ENCODE data around the gene AQP12A.

DNA sequence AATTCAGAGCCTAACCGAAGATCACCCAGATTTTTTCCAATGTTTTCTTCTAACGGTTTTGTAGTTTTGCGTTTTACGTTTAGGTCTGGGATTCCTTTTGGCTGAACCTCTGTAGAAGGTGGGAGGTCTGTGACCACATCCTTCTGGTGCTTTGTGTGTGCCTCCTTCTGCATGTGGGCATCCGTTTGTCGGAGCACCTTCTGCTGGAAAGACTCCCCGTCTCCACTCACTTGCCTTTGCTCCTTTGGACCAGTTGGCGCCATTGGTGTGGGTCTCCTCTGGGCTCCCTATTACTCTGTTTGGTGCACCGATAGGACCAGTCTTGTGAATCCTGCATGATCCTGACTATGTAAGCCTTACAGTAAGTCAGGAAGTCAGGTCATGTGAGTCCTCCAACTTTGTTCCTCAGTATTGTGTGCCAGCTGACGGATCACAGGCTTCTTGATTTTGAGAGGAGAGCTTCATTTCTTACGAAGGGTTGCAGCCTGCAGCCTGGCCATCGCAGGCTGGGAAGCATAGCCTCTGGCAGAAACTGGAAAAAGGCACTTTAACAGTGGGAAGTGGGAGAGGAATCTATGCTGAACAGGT, 13.6 kb downstream of the AQP12A start:
- TF ChIP-seq, protein P1, sequence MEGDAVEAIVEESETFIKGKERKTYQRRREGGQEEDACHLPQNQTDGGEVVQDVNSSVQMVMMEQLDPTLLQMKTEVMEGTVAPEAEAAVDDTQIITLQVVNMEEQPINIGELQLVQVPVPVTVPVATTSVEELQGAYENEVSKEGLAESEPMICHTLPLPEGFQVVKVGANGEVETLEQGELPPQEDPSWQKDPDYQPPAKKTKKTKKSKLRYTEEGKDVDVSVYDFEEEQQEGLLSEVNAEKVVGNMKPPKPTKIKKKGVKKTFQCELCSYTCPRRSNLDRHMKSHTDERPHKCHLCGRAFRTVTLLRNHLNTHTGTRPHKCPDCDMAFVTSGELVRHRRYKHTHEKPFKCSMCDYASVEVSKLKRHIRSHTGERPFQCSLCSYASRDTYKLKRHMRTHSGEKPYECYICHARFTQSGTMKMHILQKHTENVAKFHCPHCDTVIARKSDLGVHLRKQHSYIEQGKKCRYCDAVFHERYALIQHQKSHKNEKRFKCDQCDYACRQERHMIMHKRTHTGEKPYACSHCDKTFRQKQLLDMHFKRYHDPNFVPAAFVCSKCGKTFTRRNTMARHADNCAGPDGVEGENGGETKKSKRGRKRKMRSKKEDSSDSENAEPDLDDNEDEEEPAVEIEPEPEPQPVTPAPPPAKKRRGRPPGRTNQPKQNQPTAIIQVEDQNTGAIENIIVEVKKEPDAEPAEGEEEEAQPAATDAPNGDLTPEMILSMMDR (IDR thresholded peaks at IDR 0.05), result no peak
- no peak for TF ChIP-seq POLR2A (IDR thresholded peaks at IDR 0.05)
